GM20000 (cell line): ENCODE data around the gene MBIP.

Experiments
- DNase-seq: peaks from one replicate; pipeline ENCODE4 v3.0.0; 2012; ENCODE audit warnings: low spot score
- CTCF ChIP-seq: IDR thresholded peaks from 2 replicates; pipeline ENCODE4 v1.5.1; 2012; ENCODE audit warnings: mild to moderate bottlenecking, control low read depth; ENCODE audit errors: extremely low read depth, missing control alignments

The MBIP gene

GRCh38 chr14:36313898-36314297, 6.5 kb downstream of the MBIP start:
- no peak for DNase-seq
- TF ChIP-seq CTCF, result no peak

GRCh38 chr14:36313206-36313605, 7.2 kb downstream of the MBIP start:
- DNase-seq, result no peak
- no peak for TF ChIP-seq CTCF

GRCh38 chr14:36306836-36307235, 13.6 kb downstream of the MBIP start:
- no peak for DNase-seq
- no peak for TF ChIP-seq CTCF

GRCh38 chr14:36304895-36305294, 15.5 kb downstream of the MBIP start:
- no peak for TF ChIP-seq CTCF
- DNase-seq, result no peak

DNA sequence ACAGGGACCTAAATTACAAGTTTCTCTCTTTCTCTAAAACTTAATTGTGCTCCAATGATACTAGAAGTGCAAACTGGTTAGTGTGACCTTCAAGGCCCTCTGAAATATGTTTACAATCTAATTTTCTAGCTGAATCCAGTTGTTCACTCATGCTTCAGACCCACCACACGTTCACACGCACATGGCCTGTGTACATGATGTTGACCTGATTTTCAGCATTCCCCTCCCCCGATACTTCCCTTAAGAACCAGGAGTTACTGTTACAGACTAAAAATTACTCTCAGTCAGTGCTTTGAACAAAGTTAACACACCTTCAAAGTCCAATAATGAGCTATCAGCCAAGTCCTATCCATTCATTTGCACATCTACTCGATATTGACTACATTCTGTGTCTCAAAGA, 16.5 kb downstream of the MBIP start:
- no peak for DNase-seq
- no peak for TF ChIP-seq CTCF

- DNase-seq, result no peak
- TF ChIP-seq CTCF, result no peak
Measured at GRCh38 chr14:36302823-36303222, 17.6 kb downstream of the MBIP start.

DNA sequence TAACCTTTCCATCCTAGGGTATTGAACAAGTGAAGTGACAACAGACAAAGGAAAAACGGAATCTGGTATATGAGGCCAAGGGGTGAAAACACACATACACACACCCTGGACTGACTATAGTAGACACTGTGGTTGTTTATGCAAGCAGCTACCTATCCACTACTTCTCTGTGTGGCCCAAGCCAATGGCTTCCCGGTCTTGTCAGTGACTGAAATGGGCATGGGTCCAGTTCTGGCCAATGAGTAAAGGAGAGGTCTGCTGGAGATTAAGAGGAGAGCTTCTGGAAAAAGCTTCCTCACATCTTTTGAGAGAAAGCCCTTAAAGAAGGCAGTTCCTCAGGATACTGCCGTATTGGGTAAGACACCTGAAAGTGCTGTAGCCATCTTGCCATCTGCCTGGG, 19.3 kb downstream of the MBIP start:
- no peak for DNase-seq
- no peak for TF ChIP-seq CTCF
